Fibroblast of lung (primary cell): ENCODE measurements around the gene PSMD9.

Source experiments
- EZH2 ChIP-seq: IDR thresholded peaks from 2 replicates; pipeline ENCODE4 v1.5.1; 2012; ENCODE audit warnings: low read length, control low read depth, mild to moderate bottlenecking; ENCODE audit errors: missing control alignments
- TF ChIP-seq, protein P1 (sequence below), 2 donors: IDR thresholded peaks in 1 of 2; conservative IDR thresholded peaks in 1 of 2; 1 replicate in 1 of 2; 2 replicates in 1 of 2; pipeline ENCODE4 v1.5.1; 2011 to 2012; ENCODE audit warnings: low read length in 2 of 2, control low read depth in 1 of 2, inconsistent platforms in 1 of 2, low read depth in 1 of 2, mild to moderate bottlenecking in 1 of 2

DNA sequence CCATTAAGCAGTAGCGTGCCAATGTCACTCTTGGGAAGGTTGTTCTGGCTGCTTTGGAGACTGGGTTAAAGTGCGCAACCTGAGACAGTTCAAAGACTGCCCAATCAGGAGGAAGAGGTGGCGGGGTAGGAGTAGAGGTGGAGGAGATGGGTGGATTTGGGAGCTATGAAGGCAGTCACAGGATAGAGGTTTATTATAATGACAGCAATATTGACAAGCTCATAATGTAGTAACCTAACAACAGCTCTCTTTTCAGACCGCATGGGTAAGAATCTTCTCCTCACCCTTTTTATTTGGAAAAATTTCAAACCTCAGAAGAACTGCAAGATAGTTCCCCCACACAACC, 5.3 kb upstream of the PSMD9 start:
- TF ChIP-seq, protein P1, sequence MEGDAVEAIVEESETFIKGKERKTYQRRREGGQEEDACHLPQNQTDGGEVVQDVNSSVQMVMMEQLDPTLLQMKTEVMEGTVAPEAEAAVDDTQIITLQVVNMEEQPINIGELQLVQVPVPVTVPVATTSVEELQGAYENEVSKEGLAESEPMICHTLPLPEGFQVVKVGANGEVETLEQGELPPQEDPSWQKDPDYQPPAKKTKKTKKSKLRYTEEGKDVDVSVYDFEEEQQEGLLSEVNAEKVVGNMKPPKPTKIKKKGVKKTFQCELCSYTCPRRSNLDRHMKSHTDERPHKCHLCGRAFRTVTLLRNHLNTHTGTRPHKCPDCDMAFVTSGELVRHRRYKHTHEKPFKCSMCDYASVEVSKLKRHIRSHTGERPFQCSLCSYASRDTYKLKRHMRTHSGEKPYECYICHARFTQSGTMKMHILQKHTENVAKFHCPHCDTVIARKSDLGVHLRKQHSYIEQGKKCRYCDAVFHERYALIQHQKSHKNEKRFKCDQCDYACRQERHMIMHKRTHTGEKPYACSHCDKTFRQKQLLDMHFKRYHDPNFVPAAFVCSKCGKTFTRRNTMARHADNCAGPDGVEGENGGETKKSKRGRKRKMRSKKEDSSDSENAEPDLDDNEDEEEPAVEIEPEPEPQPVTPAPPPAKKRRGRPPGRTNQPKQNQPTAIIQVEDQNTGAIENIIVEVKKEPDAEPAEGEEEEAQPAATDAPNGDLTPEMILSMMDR (conservative IDR thresholded peaks at IDR 0.05 in 1 of 2, IDR thresholded peaks at IDR 0.05 in 1 of 2; ENCODE audit: low read depth in 1 of 2, low read length in 2 of 2) = no peak
- no peak for TF ChIP-seq EZH2
